Activated CD8-positive, alpha-beta memory T cell treated with anti-CD3 and anti-CD28 coated beads for 48 hours (primary cell): ENCODE results near the gene NOXA1.
"Not testable (repeated sequence)": the region's sequence is repeated elsewhere in the genome, so short reads cannot be mapped to it uniquely, and the experiment has no call there.

Experiments used
- DNase-seq, 3 experiments: peaks; one replicate each; pipeline ENCODE4 v3.0.0-alpha.2; 2020; ENCODE audit warnings: low read depth in 2 of 3, low spot score in 2 of 3

The NOXA1 gene

GRCh38 chr9:137462986-137463930, 40.1 kb downstream of the NOXA1 start:
- no peak for DNase-seq

- DNase-seq: no peak
These were observed 40.7 kb downstream of the NOXA1 start for GRCh38 chr9:137463931-137464290.

- no peak for DNase-seq
These were observed 41.3 kb downstream of the NOXA1 start for GRCh38 chr9:137464291-137464999.

- DNase-seq: no peak
These were observed 42.0 kb downstream of the NOXA1 start for GRCh38 chr9:137465000-137465719.

GRCh38 chr9:137465720-137466388, 42.7 kb downstream of the NOXA1 start:
- DNase-seq: no peak

- DNase-seq: not testable (repeated sequence)
These were observed 43.3 kb downstream of the NOXA1 start for GRCh38 chr9:137466389-137467085.

- DNase-seq: no peak
These were observed 44.0 kb downstream of the NOXA1 start for GRCh38 chr9:137467161-137467581.

- no peak for DNase-seq
These were observed 44.7 kb downstream of the NOXA1 start for GRCh38 chr9:137467896-137468295.

- DNase-seq: no peak
These were observed 47.6 kb downstream of the NOXA1 start for GRCh38 chr9:137470785-137471184.

- DNase-seq: no peak
These were observed 51.1 kb downstream of the NOXA1 start for GRCh38 chr9:137474271-137474670.

- DNase-seq: no peak
These were observed 52.5 kb downstream of the NOXA1 start for GRCh38 chr9:137475666-137476065.

GRCh38 chr9:137476856-137477255, 53.7 kb downstream of the NOXA1 start:
- DNase-seq: no peak

GRCh38 chr9:137477778-137478612, 54.8 kb downstream of the NOXA1 start:
- DNase-seq: no peak

- DNase-seq: no peak
These were observed 55.4 kb downstream of the NOXA1 start for GRCh38 chr9:137478613-137478961.

- no peak for DNase-seq
These were observed 56.0 kb downstream of the NOXA1 start for GRCh38 chr9:137478962-137479861.

GRCh38 chr9:137479892-137480685, 56.9 kb downstream of the NOXA1 start:
- no peak for DNase-seq

- no peak for DNase-seq
These were observed 57.8 kb downstream of the NOXA1 start for GRCh38 chr9:137480686-137481683.
